PC-9 (cell line): ENCODE data around the gene SPAG5. TPM values are rescaled to one million over a fixed set of nuclear protein-coding genes. Genes with fewer than 3 reads are reported as not detected.

Experiments used
- BruUV-seq: library from RNA; stranded (reverse); fragments of 400-500 nt; replicated peaks from 2 replicates; lab custom pipeline; 2021; lab: Mats Ljungman, UMichigan
- CTCF ChIA-PET: fragments of 300-600 bp; sonication (Branson Sonifier 250); formaldehyde crosslinking; loops from one replicate; lab custom pipeline; 2022; ENCODE audit warnings: antibody characterized with exemption; lab: Charles Lee
- POLR2A ChIA-PET: fragments of 300-600 bp; sonication (Branson Sonifier 250); formaldehyde crosslinking; loops from one replicate; lab custom pipeline; 2022; ENCODE audit warnings: antibody characterized with exemption; ENCODE audit not compliant: unreplicated experiment; lab: Charles Lee
- DNase-seq, 2 experiments: peaks; one replicate each; pipeline versions ENCODE4 v3.0.0 to v3.0.0-alpha.2; 2015 to 2022; ENCODE audit warnings: mixed read lengths in 1 of 2
- H2AFZ ChIP-seq: fragments of 200-600 bp; sonication (generic); 2 replicates; pipeline ENCODE4 v1.8.1; 2017; ENCODE audit warnings: antibody characterized with exemption
- H3F3A ChIP-seq: fragments of 200-600 bp; sonication (generic); 2 replicates; pipeline ENCODE4 v1.8.1; 2017; ENCODE audit warnings: antibody characterized with exemption, mild to moderate bottlenecking, low read depth; ENCODE audit not compliant: insufficient read depth
- H3K27ac ChIP-seq: fragments of 200-600 bp; sonication (generic); 2 replicates; pipeline ENCODE4 v1.6.1; 2016; ENCODE audit warnings: mixed run types
- H3K27me3 ChIP-seq: fragments of 200-600 bp; sonication (generic); 2 replicates; pipeline ENCODE4 v1.6.1; 2016; ENCODE audit warnings: low read depth, mixed run types; ENCODE audit not compliant: insufficient read depth
- H3K36me3 ChIP-seq: fragments of 200-600 bp; sonication (generic); 2 replicates; pipeline ENCODE4 v1.6.1; 2016; ENCODE audit warnings: low read depth, mixed run types
- H3K4me1 ChIP-seq: fragments of 200-600 bp; sonication (generic); replicated peaks from 2 replicates; pipeline ENCODE4 v1.6.1; 2016; ENCODE audit warnings: mixed run types; ENCODE audit not compliant: insufficient read depth
- H3K4me2 ChIP-seq: fragments of 200-600 bp; sonication (generic); 2 replicates; pipeline ENCODE4 v1.6.1; 2017; ENCODE audit warnings: mixed run types
- H3K4me3 ChIP-seq: fragments of 200-600 bp; sonication (generic); 2 replicates; pipeline ENCODE4 v1.6.1; 2016; ENCODE audit warnings: mixed run types
- H3K79me2 ChIP-seq: fragments of 200-600 bp; sonication (generic); 2 replicates; pipeline ENCODE4 v1.6.1; 2017; ENCODE audit warnings: low read depth, mixed run types
- H3K9me2 ChIP-seq: fragments of 200-600 bp; sonication (generic); 2 replicates; pipeline ENCODE4 v1.8.1; 2017; ENCODE audit warnings: mild to moderate bottlenecking; ENCODE audit not compliant: insufficient read depth
- H3K9me3 ChIP-seq: fragments of 200-600 bp; sonication (generic); 2 replicates; pipeline ENCODE4 v1.8.1; 2016; ENCODE audit warnings: low read depth; ENCODE audit not compliant: insufficient read depth
- H4K20me1 ChIP-seq: fragments of 200-600 bp; sonication (generic); 2 replicates; pipeline ENCODE4 v1.8.1; 2017; ENCODE audit not compliant: insufficient read depth
- CTCF ChIP-seq: fragments of 200-600 bp; sonication (generic); conservative IDR thresholded peaks from 2 replicates; pipeline ENCODE4 v1.6.1; 2017; ENCODE audit warnings: mixed run types, antibody characterized with exemption, mild to moderate bottlenecking, moderate library complexity
- EZH2 ChIP-seq: fragments of 200-600 bp; sonication (generic); IDR thresholded peaks from 2 replicates; pipeline ENCODE4 v1.8.0; 2017; ENCODE audit warnings: antibody characterized with exemption, low read depth
- intact Hi-C: fragments of 100-400 bp; cut with micrococcal nuclease; formaldehyde crosslinking; loops from one replicate; pipeline ENCODE4 v1.10.0; 2022; ENCODE audit not compliant: unreplicated experiment
- total RNA-seq: library from RNA; stranded (reverse); gene quantifications from 2 replicates; pipeline ENCODE4 v1.2.3, GENCODE V29; 2021

Gene SPAG5
- total RNA-seq, 1 experiment from 2014 or later, result 101 TPM

DNA sequence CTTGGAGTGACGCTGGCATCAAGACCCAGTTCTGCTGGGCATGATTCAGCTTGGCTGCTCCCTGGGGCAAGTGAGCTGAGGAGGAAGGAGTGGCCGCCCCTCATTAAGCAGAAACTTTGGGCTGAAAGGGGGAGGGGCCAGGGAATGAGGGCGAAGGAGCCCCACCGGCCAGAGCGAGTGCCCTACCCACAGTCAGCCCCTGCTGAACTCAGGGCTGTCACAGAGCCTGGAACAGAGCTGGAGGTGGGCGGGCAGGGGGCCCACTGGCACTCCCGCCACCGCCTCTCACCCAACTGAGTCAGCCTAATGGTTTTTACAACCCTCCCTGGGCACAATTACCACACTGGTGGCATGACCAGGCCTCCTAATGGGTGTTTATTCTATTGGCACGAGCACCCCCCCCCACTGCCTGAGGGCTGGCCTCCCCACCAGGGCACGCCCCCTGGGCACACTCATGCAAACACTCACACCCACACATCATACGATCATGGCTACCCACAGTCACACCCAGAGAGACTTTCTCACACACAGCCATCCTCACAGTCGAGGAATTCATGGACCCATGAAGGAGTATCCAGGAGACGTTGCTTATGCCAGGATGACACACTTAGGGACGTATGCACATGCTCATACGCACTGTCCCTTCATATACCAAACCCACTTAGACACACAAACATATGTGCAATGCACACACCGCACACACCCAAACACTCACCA is 65.6 kb downstream of the SPAG5 start:
- Histone ChIP-seq H2AFZ (no peak overlapping the region), H3K9me3 (no peaks in the 10 kb centered on the region), H3K4me2 (no peak overlapping the region), H3K79me2 (no peaks in the 10 kb centered on the region), H3F3A (no peaks in the 10 kb centered on the region), H3K27ac (no peak overlapping the region), H3K9me2 (no peaks in the 10 kb centered on the region), H3K27me3 (peaks cover 7% of the 10 kb centered on the region; the same call in 1 of the 2 replicates), H3K4me3 (no peak overlapping the region), H4K20me1 (no peaks in the 10 kb centered on the region), H3K4me1 (peaks cover 8% of the 10 kb centered on the region), H3K36me3 (no peaks in the 10 kb centered on the region)
- BruUV-seq, result no TSS peak
- no peak for DNase-seq
- CTCF ChIA-PET, result no interaction called here
- POLR2A ChIA-PET, result no interaction called here
- intact Hi-C loops, result no loop called here
- TF ChIP-seq EZH2 (no peak), CTCF (no peak)

DNA sequence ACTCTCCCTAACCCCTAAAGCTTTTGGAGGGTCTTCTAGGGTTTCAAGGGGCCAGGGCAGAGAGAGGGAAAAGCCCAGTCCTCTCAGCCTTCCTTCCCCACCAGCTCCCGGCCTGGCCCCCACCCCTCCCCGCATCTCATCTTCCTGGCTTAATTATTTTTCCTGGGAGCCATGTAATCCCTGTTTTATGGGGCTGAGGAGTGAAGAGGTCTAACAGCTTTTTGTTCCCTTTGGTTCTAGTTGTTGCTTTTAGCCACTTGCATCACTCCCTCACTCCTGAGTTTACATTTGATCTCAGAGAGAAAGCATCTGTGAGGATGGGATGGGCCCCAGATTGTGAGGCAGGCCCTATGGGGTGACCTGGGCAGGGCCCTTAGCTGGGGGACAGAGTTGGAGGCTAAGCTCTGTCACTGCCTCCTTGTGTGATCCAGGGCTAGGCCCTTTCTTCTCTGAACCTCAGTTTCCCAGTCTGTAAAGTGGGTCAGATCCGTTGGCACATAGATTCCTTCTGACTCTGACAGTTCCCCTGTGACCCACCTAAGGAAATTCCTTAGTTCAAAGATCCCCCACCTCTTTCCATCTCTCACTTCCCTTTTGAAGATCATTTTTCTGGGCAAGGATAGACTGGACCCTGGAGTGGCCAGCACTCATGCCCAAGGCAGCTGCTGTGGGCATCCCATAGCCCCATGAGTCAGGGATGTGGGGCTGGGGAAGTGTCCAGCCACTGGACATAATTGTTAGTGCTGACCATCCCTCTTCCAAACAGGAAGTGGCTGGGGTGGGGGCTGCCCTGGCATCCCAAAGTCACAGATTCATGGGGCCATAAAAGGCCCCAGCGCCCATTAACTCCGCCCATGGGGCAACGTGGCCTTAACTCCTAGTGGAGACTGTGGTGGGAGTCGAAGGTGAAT is 66.5 kb downstream of the SPAG5 start:
- no peak overlapping the region for H3K4me3 ChIP-seq
- intact Hi-C loops, result no loop called here
- no peak for TF ChIP-seq EZH2
- no peak for TF ChIP-seq CTCF
- H3F3A ChIP-seq, result peaks cover 2% of the 10 kb centered on the region; the same call in 1 of the 2 replicates
- no peak overlapping the region for H3K4me2 ChIP-seq
- no peak overlapping the region for H3K27ac ChIP-seq
- no peak for DNase-seq
- H3K9me3 ChIP-seq, result no peaks in the 10 kb centered on the region
- H3K36me3 ChIP-seq, result no peaks in the 10 kb centered on the region
- no peaks in the 10 kb centered on the region for H3K79me2 ChIP-seq
- H4K20me1 ChIP-seq, result no peaks in the 10 kb centered on the region
- H3K27me3 ChIP-seq, result peaks cover 7% of the 10 kb centered on the region; the same call in 1 of the 2 replicates
- ChIA-PET CTCF (no interaction called here), POLR2A (no interaction called here)
- peaks cover 18% of the 10 kb centered on the region for H3K4me1 ChIP-seq
- H3K9me2 ChIP-seq, result no peaks in the 10 kb centered on the region
- no TSS peak for BruUV-seq
- no peak overlapping the region for H2AFZ ChIP-seq

GRCh38 chr17:28530926-28531325 is 67.9 kb downstream of the SPAG5 start:
- H3K4me2 ChIP-seq, result no peak overlapping the region
- POLR2A ChIA-PET, result no interaction called here
- H2AFZ ChIP-seq, result no peak overlapping the region
- CTCF ChIA-PET, result no interaction called here
- no peak for DNase-seq
- H3K9me3 ChIP-seq, result no peaks in the 10 kb centered on the region
- TF ChIP-seq CTCF, result no peak
- TF ChIP-seq EZH2, result no peak
- no peak overlapping the region for H3K27ac ChIP-seq
- no peaks in the 10 kb centered on the region for H4K20me1 ChIP-seq
- H3K79me2 ChIP-seq, result no peaks in the 10 kb centered on the region
- intact Hi-C loops, result no loop called here
- no peaks in the 10 kb centered on the region for H3K36me3 ChIP-seq
- H3F3A ChIP-seq, result peaks cover 5% of the 10 kb centered on the region; the same call in 1 of the 2 replicates
- H3K4me3 ChIP-seq, result no peak overlapping the region
- peaks cover 24% of the 10 kb centered on the region for H3K4me1 ChIP-seq
- H3K27me3 ChIP-seq, result peaks cover 4% of the 10 kb centered on the region; the same call in 1 of the 2 replicates
- BruUV-seq, result no TSS peak
- H3K9me2 ChIP-seq, result no peaks in the 10 kb centered on the region
